GM12864 (cell line): ENCODE data around the gene LASP1.

Experiments used
- DNase-seq: peaks from one replicate; pipeline ENCODE4 v3.0.0-alpha.2; 2011; ENCODE audit warnings: low read depth
- H3K4me3 ChIP-seq: 2 replicates; pipeline ENCODE4 v1.5.1; 2011; ENCODE audit warnings: mild to moderate bottlenecking, low read depth, low read length, control low read depth
- TF ChIP-seq, protein P1 (sequence below): IDR thresholded peaks from 2 replicates; pipeline ENCODE4 v1.5.1; 2011; ENCODE audit warnings: low read depth, mild to moderate bottlenecking, moderate library complexity, low read length, control low read depth, inconsistent platforms; ENCODE audit errors: missing control alignments

Gene LASP1

GRCh38 chr17:38897671-38898290, 27.9 kb downstream of the LASP1 start:
- TF ChIP-seq, protein P1, sequence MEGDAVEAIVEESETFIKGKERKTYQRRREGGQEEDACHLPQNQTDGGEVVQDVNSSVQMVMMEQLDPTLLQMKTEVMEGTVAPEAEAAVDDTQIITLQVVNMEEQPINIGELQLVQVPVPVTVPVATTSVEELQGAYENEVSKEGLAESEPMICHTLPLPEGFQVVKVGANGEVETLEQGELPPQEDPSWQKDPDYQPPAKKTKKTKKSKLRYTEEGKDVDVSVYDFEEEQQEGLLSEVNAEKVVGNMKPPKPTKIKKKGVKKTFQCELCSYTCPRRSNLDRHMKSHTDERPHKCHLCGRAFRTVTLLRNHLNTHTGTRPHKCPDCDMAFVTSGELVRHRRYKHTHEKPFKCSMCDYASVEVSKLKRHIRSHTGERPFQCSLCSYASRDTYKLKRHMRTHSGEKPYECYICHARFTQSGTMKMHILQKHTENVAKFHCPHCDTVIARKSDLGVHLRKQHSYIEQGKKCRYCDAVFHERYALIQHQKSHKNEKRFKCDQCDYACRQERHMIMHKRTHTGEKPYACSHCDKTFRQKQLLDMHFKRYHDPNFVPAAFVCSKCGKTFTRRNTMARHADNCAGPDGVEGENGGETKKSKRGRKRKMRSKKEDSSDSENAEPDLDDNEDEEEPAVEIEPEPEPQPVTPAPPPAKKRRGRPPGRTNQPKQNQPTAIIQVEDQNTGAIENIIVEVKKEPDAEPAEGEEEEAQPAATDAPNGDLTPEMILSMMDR: no peak
- no peak for DNase-seq
- no peak overlapping the region for H3K4me3 ChIP-seq

DNA sequence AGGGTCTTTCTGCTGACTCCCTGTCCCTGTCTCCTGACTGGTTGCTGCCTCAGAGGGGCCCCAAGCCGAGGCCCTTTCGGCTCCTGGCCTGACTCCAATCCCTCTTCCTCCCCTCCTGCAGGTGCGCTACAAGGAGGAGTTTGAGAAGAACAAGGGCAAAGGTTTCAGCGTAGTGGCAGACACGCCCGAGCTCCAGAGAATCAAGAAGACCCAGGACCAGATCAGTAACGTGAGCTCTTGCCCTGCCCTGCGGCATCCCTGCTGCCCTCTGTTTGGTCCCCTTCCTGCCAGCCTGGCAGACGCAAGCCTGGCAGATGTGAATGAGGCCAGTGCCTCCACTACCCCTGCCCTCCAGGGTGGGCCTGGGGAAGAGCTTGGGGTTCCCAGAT, 28.4 kb downstream of the LASP1 start:
- peak overlapping the region; percentile 28 for H3K4me3 ChIP-seq
- DNase-seq: no peak
- TF ChIP-seq, protein P1: no peak

- peak; percentile 80 for DNase-seq
- TF ChIP-seq, protein P1: no peak
- H3K4me3 ChIP-seq: peak overlapping the region; percentile 28
Observed at GRCh38 chr17:38898812-38899348, 29.0 kb downstream of the LASP1 start.

- TF ChIP-seq, protein P1: no peak
Observed at GRCh38 chr17:38899421-38899820, 29.6 kb downstream of the LASP1 start.

GRCh38 chr17:38900978-38901656, 31.3 kb downstream of the LASP1 start:
- DNase-seq: no peak
- no peak overlapping the region for H3K4me3 ChIP-seq
- TF ChIP-seq, protein P1: no peak

More at GRCh38 chr17:38899421-38899820, 29.6 kb downstream of the LASP1 start:
- no peak for DNase-seq
- peak overlapping the region; percentile 8 for H3K4me3 ChIP-seq

DNA sequence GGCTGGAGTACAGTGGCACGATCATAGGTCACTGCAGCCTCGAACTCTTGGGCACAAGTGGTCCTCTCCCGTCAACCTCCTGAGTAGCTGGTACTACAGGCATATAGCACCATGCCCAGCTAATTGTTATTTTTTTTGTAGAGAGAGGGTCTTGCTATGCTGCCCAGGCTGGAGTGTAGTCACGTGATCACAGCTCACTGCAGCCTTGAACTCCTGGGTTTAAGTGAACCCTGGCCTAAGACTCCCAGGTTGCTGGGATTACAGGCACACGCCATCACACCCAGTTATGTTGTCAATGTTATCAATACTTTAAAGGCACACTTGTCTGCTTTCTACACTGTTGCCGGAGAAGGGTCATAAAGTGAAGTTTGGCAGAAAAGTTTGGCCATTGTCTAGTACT, 33.5 kb downstream of the LASP1 start:
- TF ChIP-seq, protein P1: no peak
- H3K4me3 ChIP-seq: no peak overlapping the region
- DNase-seq: no peak

GRCh38 chr17:38904892-38905291, 35.0 kb downstream of the LASP1 start:
- H3K4me3 ChIP-seq: no peak overlapping the region
- TF ChIP-seq, protein P1: no peak
- no peak for DNase-seq
